ENCODE measurements around the gene PSTPIP2. TPM values are rescaled to one million over a fixed set of nuclear protein-coding genes. Genes with fewer than 3 reads are reported as not detected.

PSTPIP2 gene
- total RNA-seq, 1 experiment from 2014 or later: 3.3 TPM

DNA sequence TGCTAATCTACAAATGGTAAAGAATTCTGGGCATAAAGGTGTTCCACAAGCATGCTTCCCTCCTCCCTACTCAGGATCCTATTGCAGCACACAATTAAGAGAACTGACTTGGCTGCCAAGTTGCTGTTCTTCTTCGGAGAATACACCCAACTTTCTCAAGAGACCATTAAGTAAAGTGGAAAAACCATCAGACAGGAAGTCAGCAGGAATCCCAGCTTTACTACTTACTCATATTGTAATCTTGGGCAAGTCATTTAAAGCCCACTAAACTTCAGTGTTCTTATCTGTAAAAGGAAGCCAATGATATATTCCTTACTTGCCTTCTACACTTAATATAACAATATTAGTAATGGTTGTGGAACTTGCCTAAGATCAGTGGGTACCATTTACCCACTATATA is 37.8 kb downstream of the PSTPIP2 start:
- Mint-ChIP-seq H3K9me3 (peaks cover 1 to 2% of the 10 kb centered on the region in 2 experiments; a peak in 3 of 5 replicates), H3K27me3 (ENCODE audit: low read depth) (peaks cover 20% of the 10 kb centered on the region), H3K36me3 (ENCODE audit: insufficient read depth in 1 of 3, low read depth in 3 of 3) (peaks cover 0 to 1% (median 0%) of the 10 kb centered on the region in 3 experiments; a peak in 2 of 7 replicates), H3K4me1 (no peaks in the 10 kb centered on the region), H3K4me3 (no peak overlapping the region), H3K27ac (no peak overlapping the region)
- no peak overlapping the region for H3K4ac ChIP-seq (ENCODE audit: low read depth, low read length)
- H3K27me3 ChIP-seq (ENCODE audit: insufficient read depth, low read length): peaks cover 3% of the 10 kb centered on the region; the same call in 1 of the 2 replicates
- no peaks in the 10 kb centered on the region for H3K4me1 ChIP-seq (ENCODE audit: insufficient read depth, low read length)
- no peak overlapping the region for H3T11ph ChIP-seq (ENCODE audit: low read length)
- H3K9me3 ChIP-seq (ENCODE audit: control insufficient read depth, low read depth, low read length): no peaks in the 10 kb centered on the region
- no peaks in the 10 kb centered on the region for H3K79me1 ChIP-seq (ENCODE audit: insufficient read depth, low read depth, low read length, poor library complexity, severe bottlenecking)
- TF ChIP-seq, protein P1, sequence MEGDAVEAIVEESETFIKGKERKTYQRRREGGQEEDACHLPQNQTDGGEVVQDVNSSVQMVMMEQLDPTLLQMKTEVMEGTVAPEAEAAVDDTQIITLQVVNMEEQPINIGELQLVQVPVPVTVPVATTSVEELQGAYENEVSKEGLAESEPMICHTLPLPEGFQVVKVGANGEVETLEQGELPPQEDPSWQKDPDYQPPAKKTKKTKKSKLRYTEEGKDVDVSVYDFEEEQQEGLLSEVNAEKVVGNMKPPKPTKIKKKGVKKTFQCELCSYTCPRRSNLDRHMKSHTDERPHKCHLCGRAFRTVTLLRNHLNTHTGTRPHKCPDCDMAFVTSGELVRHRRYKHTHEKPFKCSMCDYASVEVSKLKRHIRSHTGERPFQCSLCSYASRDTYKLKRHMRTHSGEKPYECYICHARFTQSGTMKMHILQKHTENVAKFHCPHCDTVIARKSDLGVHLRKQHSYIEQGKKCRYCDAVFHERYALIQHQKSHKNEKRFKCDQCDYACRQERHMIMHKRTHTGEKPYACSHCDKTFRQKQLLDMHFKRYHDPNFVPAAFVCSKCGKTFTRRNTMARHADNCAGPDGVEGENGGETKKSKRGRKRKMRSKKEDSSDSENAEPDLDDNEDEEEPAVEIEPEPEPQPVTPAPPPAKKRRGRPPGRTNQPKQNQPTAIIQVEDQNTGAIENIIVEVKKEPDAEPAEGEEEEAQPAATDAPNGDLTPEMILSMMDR (conservative IDR thresholded peaks at IDR 0.05): no peak
- no peak overlapping the region for H2AFZ ChIP-seq (ENCODE audit: low read length)
- DNase-seq: no peak
- H3K23me2 ChIP-seq (ENCODE audit: insufficient read length, low read depth, low read length, poor library complexity, severe bottlenecking): no peaks in the 10 kb centered on the region
- H3K27ac ChIP-seq (ENCODE audit: insufficient read length, low read depth, low read length): no peak overlapping the region
- no peak overlapping the region for H2BK20ac ChIP-seq (ENCODE audit: low read depth, low read length, poor library complexity, severe bottlenecking)
- no peak overlapping the region for H3K14ac ChIP-seq (ENCODE audit: insufficient read depth, low read length)
- H3K79me2 ChIP-seq (ENCODE audit: insufficient read depth, low read length): no peaks in the 10 kb centered on the region
- no CpG with 5 or more reads among the region's 1 CpG for WGBS (ENCODE audit: extremely low coverage, insufficient read length, low lambda C conversion rate)
- H2AK5ac ChIP-seq (ENCODE audit: insufficient read length, low read length): no peak overlapping the region
- H4K5ac ChIP-seq (ENCODE audit: insufficient read length, low read depth, low read length): no peak overlapping the region
- H2BK5ac ChIP-seq (ENCODE audit: insufficient read length, low read length): no peak overlapping the region
- no peak overlapping the region for H4K8ac ChIP-seq (replicated peaks; ENCODE audit: insufficient read length, low read depth, low read length)
- no peaks in the 10 kb centered on the region for H4K20me1 ChIP-seq (ENCODE audit: control insufficient read depth, insufficient read depth, insufficient read length)
- no peak overlapping the region for H2BK15ac ChIP-seq (ENCODE audit: low read depth, low read length)
- no peak overlapping the region for H4K91ac ChIP-seq (ENCODE audit: insufficient read length, low read depth, low read length)
- H2BK12ac ChIP-seq (ENCODE audit: insufficient read length, low read depth, low read length): no peak overlapping the region
- H3K56ac ChIP-seq (ENCODE audit: insufficient read length, low read depth, low read length): no peak overlapping the region
- no peak overlapping the region for H3K23ac ChIP-seq (ENCODE audit: insufficient read length, low read depth, low read length)
- no peak overlapping the region for H3K18ac ChIP-seq (ENCODE audit: insufficient read length, low read depth, low read length)
- H2BK120ac ChIP-seq (ENCODE audit: low read depth, low read length, poor library complexity, severe bottlenecking): no peak overlapping the region
- H3K9ac ChIP-seq (ENCODE audit: extremely low read depth, insufficient read length, low read length): no peak overlapping the region
- no peak overlapping the region for H3K4me2 ChIP-seq (ENCODE audit: insufficient read depth, insufficient read length, low read length)
